Nephron progenitor cell (in vitro differentiated cells): ENCODE data around the gene POU2AF3.
"Not testable (repeated sequence)": the region's sequence is repeated elsewhere in the genome, so short reads cannot be mapped to it uniquely, and the experiment has no call there.

Experiments
- DNase-seq: peaks from one replicate; pipeline ENCODE4 v3.0.0; 2021
- H3K27ac Mint-ChIP-seq: 2 replicates; pipeline ENCODE4 v1.8.0; 2021; ENCODE audit warnings: mild to moderate bottlenecking, moderate library complexity, mixed read lengths
- H3K27me3 Mint-ChIP-seq: 2 replicates; pipeline ENCODE4 v1.8.0; 2021; ENCODE audit warnings: mild to moderate bottlenecking, low read depth, mixed read lengths; ENCODE audit not compliant: poor library complexity
- H3K36me3 Mint-ChIP-seq: 2 replicates; pipeline ENCODE4 v1.8.0; 2021; ENCODE audit warnings: low read depth, mixed read lengths
- H3K4me1 Mint-ChIP-seq: 2 replicates; pipeline ENCODE4 v1.8.0; 2021; ENCODE audit warnings: mixed read lengths
- H3K4me3 Mint-ChIP-seq: 2 replicates; pipeline ENCODE4 v1.8.0; 2021; ENCODE audit warnings: mild to moderate bottlenecking, moderate library complexity, mixed read lengths
- H3K9me3 Mint-ChIP-seq: 2 replicates; pipeline ENCODE4 v1.8.0; 2021; ENCODE audit warnings: mild to moderate bottlenecking, moderate library complexity, mixed read lengths
- TF ChIP-seq, protein P1 (sequence below): fragments of 200-600 bp; sonication (generic); IDR thresholded peaks from 2 replicates; pipeline ENCODE4 v1.5.0; 2021; ENCODE audit warnings: antibody characterized with exemption

Gene POU2AF3

DNA sequence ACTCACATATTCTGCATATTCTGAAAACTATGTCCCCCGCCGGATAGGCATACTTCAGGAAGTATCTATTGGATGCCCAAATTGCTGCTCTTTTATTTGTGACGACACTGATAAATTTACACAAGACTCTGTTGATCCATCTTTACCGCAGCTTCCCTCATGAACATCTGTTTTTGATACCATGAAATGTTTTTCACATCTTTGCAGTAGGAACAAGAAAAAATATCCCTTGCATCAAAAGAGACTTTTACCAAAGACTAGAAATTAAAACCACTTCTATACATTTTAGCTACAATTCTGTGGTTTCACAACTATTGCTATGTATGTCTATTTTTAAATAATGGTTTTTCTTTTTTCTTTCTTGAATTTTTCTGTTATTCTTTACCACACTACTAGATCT, 37.5 kb upstream of the POU2AF3 start:
- no peak for DNase-seq
- no peaks in the 10 kb centered on the region for H3K4me1 Mint-ChIP-seq
- peaks cover 16% of the 10 kb centered on the region for H3K27me3 Mint-ChIP-seq
- no peak overlapping the region for H3K4me3 Mint-ChIP-seq
- no peak overlapping the region for H3K27ac Mint-ChIP-seq
- TF ChIP-seq, protein P1, sequence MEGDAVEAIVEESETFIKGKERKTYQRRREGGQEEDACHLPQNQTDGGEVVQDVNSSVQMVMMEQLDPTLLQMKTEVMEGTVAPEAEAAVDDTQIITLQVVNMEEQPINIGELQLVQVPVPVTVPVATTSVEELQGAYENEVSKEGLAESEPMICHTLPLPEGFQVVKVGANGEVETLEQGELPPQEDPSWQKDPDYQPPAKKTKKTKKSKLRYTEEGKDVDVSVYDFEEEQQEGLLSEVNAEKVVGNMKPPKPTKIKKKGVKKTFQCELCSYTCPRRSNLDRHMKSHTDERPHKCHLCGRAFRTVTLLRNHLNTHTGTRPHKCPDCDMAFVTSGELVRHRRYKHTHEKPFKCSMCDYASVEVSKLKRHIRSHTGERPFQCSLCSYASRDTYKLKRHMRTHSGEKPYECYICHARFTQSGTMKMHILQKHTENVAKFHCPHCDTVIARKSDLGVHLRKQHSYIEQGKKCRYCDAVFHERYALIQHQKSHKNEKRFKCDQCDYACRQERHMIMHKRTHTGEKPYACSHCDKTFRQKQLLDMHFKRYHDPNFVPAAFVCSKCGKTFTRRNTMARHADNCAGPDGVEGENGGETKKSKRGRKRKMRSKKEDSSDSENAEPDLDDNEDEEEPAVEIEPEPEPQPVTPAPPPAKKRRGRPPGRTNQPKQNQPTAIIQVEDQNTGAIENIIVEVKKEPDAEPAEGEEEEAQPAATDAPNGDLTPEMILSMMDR, result no peak
- H3K36me3 Mint-ChIP-seq, result no peaks in the 10 kb centered on the region
- no peaks in the 10 kb centered on the region for H3K9me3 Mint-ChIP-seq

DNA sequence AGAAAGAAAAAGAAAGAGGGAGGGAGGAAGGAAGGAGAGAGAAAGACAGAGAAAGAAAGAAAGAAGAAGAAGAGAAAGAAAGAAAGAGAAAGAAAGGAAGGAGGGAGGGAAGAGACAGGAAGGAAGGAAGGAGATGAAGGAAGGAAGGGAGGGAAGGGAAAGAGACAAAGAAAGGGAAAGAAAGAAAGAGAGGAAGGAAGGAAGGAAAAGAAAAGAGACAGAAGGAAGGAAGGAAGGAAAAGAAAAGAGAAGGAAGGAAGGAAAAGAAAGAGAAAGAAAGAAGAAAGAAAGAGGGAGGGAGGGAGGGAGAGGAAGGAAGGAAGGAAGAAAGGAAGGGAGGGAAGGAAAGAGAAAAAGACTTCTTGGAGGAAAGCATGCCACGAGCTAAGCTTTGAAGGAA, 33.7 kb upstream of the POU2AF3 start:
- DNase-seq, result no peak
- no peaks in the 10 kb centered on the region for H3K9me3 Mint-ChIP-seq
- no peaks in the 10 kb centered on the region for H3K4me1 Mint-ChIP-seq
- H3K27me3 Mint-ChIP-seq, result peaks cover 9% of the 10 kb centered on the region
- H3K36me3 Mint-ChIP-seq, result no peaks in the 10 kb centered on the region
- TF ChIP-seq, protein P1, result no peak
- no peak overlapping the region for H3K4me3 Mint-ChIP-seq
- no peak overlapping the region for H3K27ac Mint-ChIP-seq

- no peaks in the 10 kb centered on the region for H3K9me3 Mint-ChIP-seq
- H3K27me3 Mint-ChIP-seq, result peaks cover 9% of the 10 kb centered on the region
- no peak overlapping the region for H3K4me3 Mint-ChIP-seq
- no peaks in the 10 kb centered on the region for H3K4me1 Mint-ChIP-seq
- no peak overlapping the region for H3K27ac Mint-ChIP-seq
- H3K36me3 Mint-ChIP-seq, result no peaks in the 10 kb centered on the region
- no peak for DNase-seq
- TF ChIP-seq, protein P1, result no peak
Measured at GRCh38 chr11:111265421-111265820, 32.9 kb upstream of the POU2AF3 start.

- H3K9me3 Mint-ChIP-seq, H3K4me3 Mint-ChIP-seq, H3K36me3 Mint-ChIP-seq, H3K27ac Mint-ChIP-seq, H3K4me1 Mint-ChIP-seq, DNase-seq: not testable (repeated sequence)
- peaks cover 10% of the 10 kb centered on the region for H3K27me3 Mint-ChIP-seq
Measured at GRCh38 chr11:111268303-111268702, 30.0 kb upstream of the POU2AF3 start.

- Mint-ChIP-seq H3K4me1 (no peaks in the 10 kb centered on the region), H3K36me3 (no peaks in the 10 kb centered on the region), H3K27ac (no peak overlapping the region), H3K27me3 (peaks cover 10% of the 10 kb centered on the region), H3K4me3 (no peak overlapping the region), H3K9me3 (no peaks in the 10 kb centered on the region)
- TF ChIP-seq, protein P1, result no peak
- no peak for DNase-seq
Measured at GRCh38 chr11:111269146-111269868, 29.0 kb upstream of the POU2AF3 start.

DNA sequence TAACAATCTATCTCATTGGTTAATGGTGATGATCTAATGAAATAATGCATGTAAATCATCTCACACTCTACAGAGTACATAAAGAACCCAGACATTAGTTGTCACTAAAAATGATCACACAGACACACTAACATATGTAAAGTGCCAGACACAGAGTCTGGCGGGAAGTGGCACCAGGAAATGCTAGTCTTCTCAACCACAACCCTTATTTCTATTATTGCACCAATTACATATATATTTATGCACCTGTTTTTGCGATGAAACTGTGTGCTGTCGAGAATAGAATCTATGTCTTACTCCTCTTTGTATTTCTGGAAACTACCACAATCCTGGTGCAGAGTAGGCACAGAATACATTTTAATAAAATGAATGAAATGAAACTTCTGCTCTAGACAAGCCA, 25.9 kb upstream of the POU2AF3 start:
- TF ChIP-seq, protein P1, result no peak
- no peak overlapping the region for H3K4me3 Mint-ChIP-seq
- no peaks in the 10 kb centered on the region for H3K36me3 Mint-ChIP-seq
- H3K27ac Mint-ChIP-seq, result no peak overlapping the region
- DNase-seq, result no peak
- no peaks in the 10 kb centered on the region for H3K4me1 Mint-ChIP-seq
- peaks cover 23% of the 10 kb centered on the region for H3K27me3 Mint-ChIP-seq
- no peaks in the 10 kb centered on the region for H3K9me3 Mint-ChIP-seq
